Central memory CD8-positive, alpha-beta T cell (primary cell): Measurements from ENCODE around the gene OCIAD1.
"Not testable (repeated sequence)": the region's sequence is repeated elsewhere in the genome, so short reads cannot be mapped to it uniquely, and the experiment has no call there.

Experiments
- ATAC-seq: fragments of 150-1000 bp; cut with Tn5 transposase; replicated peaks from 2 replicates; pipeline ENCODE4 v1.10.0; 2022; ENCODE audit warnings: mild to moderate bottlenecking, moderate FRiP score, moderate number of reproducible peaks; ENCODE audit not compliant: poor library complexity, severe bottlenecking; ENCODE audit errors: extremely low read depth
- DNase-seq, 2 donors: peaks; one replicate each; pipeline ENCODE4 v3.0.0; 2021; ENCODE audit warnings: low spot score in 2 of 2
- H3K27ac Mint-ChIP-seq: one replicate; pipeline ENCODE4 v1.8.0; 2022; ENCODE audit warnings: low read depth, mild to moderate bottlenecking, moderate library complexity, mixed read lengths
- H3K27me3 Mint-ChIP-seq: one replicate; pipeline ENCODE4 v1.8.0; 2022; ENCODE audit warnings: mixed read lengths
- H3K36me3 Mint-ChIP-seq: one replicate; pipeline ENCODE4 v1.8.0; 2022; ENCODE audit warnings: mild to moderate bottlenecking, moderate library complexity, mixed read lengths; ENCODE audit not compliant: insufficient read depth
- H3K4me1 Mint-ChIP-seq: one replicate; pipeline ENCODE4 v1.8.0; 2022; ENCODE audit warnings: mixed read lengths
- H3K4me3 Mint-ChIP-seq: one replicate; pipeline ENCODE4 v1.8.0; 2022; ENCODE audit warnings: mild to moderate bottlenecking, moderate library complexity, mixed read lengths
- H3K9me3 Mint-ChIP-seq: one replicate; pipeline ENCODE4 v1.8.0; 2022; ENCODE audit warnings: mixed read lengths

Gene OCIAD1

GRCh38 chr4:48836658-48837057 is 5.8 kb downstream of the OCIAD1 start:
- DNase-seq (no peak), ATAC-seq (no peak)
- Mint-ChIP-seq H3K4me1 (peaks cover 10% of the 10 kb centered on the region), H3K27ac (no peak overlapping the region), H3K27me3 (no peaks in the 10 kb centered on the region), H3K36me3 (peaks cover 48% of the 10 kb centered on the region), H3K4me3 (no peak overlapping the region), H3K9me3 (no peaks in the 10 kb centered on the region)

DNA sequence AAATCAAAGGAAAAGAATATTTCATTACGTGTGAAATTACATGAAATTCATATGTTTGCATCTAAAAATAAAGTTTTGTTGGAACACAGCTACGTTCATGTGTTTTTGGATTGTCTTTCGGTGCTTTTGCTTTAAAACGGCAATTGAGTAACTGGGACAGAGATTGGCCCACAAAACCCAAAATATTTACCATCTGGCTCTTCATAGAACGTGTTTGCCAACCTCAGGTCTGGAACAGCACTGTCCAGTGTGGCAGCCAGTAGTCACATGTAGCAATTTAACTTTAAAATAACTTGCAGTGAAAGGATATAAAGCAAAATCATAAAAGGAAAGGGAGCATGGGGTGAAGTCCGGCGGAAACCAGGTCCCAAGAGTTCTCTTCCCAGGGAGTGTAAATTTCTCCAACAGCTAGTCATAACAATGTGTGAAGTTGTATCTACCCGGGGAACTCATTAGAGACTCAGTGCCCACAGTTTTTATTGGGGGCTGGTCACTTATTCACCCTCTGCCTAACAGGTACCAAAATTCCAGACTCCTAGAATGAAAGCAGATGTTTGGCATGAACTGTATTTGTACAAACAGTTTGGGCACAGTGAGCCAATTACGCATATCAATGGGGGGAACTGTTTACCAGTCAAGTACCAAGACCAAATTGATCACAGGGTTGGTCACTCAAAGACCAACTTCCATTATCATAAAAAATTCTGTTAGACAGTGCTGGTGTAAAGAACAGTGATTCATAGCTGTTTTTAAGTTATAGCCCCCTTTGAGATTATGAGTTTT is 10.3 kb downstream of the OCIAD1 start:
- no peak for ATAC-seq
- DNase-seq: no peak
- H3K27me3 Mint-ChIP-seq: no peaks in the 10 kb centered on the region
- H3K4me3 Mint-ChIP-seq: no peak overlapping the region
- H3K36me3 Mint-ChIP-seq: peaks cover 44% of the 10 kb centered on the region
- H3K27ac Mint-ChIP-seq: no peak overlapping the region
- no peaks in the 10 kb centered on the region for H3K9me3 Mint-ChIP-seq
- peaks cover 14% of the 10 kb centered on the region for H3K4me1 Mint-ChIP-seq

DNA sequence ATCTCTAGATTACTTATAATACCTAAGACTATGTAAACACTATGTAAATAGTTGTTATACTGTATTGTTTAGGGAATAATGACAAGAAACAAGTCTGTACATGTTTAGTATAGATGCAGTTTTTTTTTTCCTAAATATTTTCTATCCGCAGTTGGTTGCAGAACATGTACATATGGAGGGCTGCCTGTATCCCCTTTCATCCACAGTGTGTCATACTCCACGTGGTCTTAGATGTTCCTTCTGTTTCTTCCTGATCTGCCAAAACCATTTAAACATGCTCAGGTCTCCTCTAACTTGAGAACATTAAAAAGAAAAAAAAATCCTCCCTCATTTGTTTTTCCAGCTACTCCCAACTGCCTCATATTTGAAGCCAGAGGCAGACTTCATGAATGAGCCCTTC is 14.0 kb downstream of the OCIAD1 start:
- Mint-ChIP-seq H3K27me3 (no peaks in the 10 kb centered on the region), H3K27ac (no peak overlapping the region), H3K4me1 (peaks cover 11% of the 10 kb centered on the region), H3K36me3 (peaks cover 31% of the 10 kb centered on the region), H3K4me3 (no peak overlapping the region), H3K9me3 (no peaks in the 10 kb centered on the region)
- ATAC-seq: no peak
- DNase-seq: no peak

GRCh38 chr4:48848799-48849198 is 17.9 kb downstream of the OCIAD1 start:
- Mint-ChIP-seq H3K4me1 (peaks cover 16% of the 10 kb centered on the region), H3K36me3 (peaks cover 48% of the 10 kb centered on the region)
- H3K27me3 Mint-ChIP-seq, DNase-seq, H3K4me3 Mint-ChIP-seq, H3K27ac Mint-ChIP-seq, ATAC-seq, H3K9me3 Mint-ChIP-seq: not testable (repeated sequence)

GRCh38 chr4:48851651-48852050 is 20.8 kb downstream of the OCIAD1 start:
- no peak overlapping the region for H3K4me3 Mint-ChIP-seq
- ATAC-seq (no peak), DNase-seq (no peak)
- H3K4me1 Mint-ChIP-seq: peaks cover 5% of the 10 kb centered on the region
- H3K27ac Mint-ChIP-seq: no peak overlapping the region
- H3K36me3 Mint-ChIP-seq: peaks cover 37% of the 10 kb centered on the region
- no peaks in the 10 kb centered on the region for H3K9me3 Mint-ChIP-seq
- H3K27me3 Mint-ChIP-seq: no peaks in the 10 kb centered on the region

GRCh38 chr4:48853604-48854394 is 22.9 kb downstream of the OCIAD1 start:
- Mint-ChIP-seq H3K4me1 (peaks cover 5% of the 10 kb centered on the region), H3K27me3 (no peaks in the 10 kb centered on the region), H3K9me3 (no peaks in the 10 kb centered on the region), H3K36me3 (peaks cover 40% of the 10 kb centered on the region), H3K4me3 (no peak overlapping the region), H3K27ac (peak overlapping the region; percentile 64)
- ATAC-seq: no peak
- DNase-seq: no peak

- Mint-ChIP-seq H3K36me3 (peaks cover 38% of the 10 kb centered on the region), H3K4me3 (no peak overlapping the region), H3K27me3 (no peaks in the 10 kb centered on the region), H3K4me1 (peaks cover 5% of the 10 kb centered on the region), H3K9me3 (no peaks in the 10 kb centered on the region), H3K27ac (no peak overlapping the region)
- no peak for DNase-seq
- no peak for ATAC-seq
Observed at GRCh38 chr4:48854395-48854683, 23.5 kb downstream of the OCIAD1 start.

- no peaks in the 10 kb centered on the region for H3K9me3 Mint-ChIP-seq
- H3K27me3 Mint-ChIP-seq: no peaks in the 10 kb centered on the region
- H3K36me3 Mint-ChIP-seq: peaks cover 39% of the 10 kb centered on the region
- H3K4me1 Mint-ChIP-seq: peaks cover 5% of the 10 kb centered on the region
- H3K27ac Mint-ChIP-seq: no peak overlapping the region
- H3K4me3 Mint-ChIP-seq: no peak overlapping the region
- no peak for ATAC-seq
- no peak for DNase-seq
Observed at GRCh38 chr4:48854982-48855381, 24.1 kb downstream of the OCIAD1 start.

DNA sequence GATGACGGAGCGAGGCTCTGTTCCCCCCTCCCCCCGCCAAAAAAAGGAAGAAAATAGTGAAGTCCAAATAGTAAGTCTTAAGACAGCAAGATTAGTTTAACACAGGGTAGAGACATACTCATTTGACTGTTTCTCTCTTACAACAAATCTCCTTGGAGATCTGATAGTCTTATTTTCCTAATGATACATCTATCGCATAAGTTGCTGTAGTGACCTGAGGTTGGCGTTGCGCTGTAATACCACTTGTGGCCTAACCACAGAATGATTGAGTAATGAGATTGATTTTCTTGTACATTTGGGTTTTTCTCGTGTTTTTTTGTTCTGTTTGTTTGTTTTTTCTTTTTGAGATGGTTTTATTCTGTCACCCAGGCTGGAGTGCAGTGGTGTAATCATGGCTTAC is 27.2 kb downstream of the OCIAD1 start:
- no peak overlapping the region for H3K27ac Mint-ChIP-seq
- DNase-seq (no peak), ATAC-seq (no peak)
- H3K27me3 Mint-ChIP-seq: no peaks in the 10 kb centered on the region
- H3K4me3 Mint-ChIP-seq: no peak overlapping the region
- peaks cover 25% of the 10 kb centered on the region for H3K36me3 Mint-ChIP-seq
- H3K4me1 Mint-ChIP-seq: no peaks in the 10 kb centered on the region
- no peaks in the 10 kb centered on the region for H3K9me3 Mint-ChIP-seq

GRCh38 chr4:48862038-48862437 is 31.1 kb downstream of the OCIAD1 start:
- Mint-ChIP-seq H3K27me3 (no peaks in the 10 kb centered on the region), H3K4me3 (no peak overlapping the region), H3K36me3 (peaks cover 13% of the 10 kb centered on the region), H3K27ac (no peak overlapping the region), H3K4me1 (no peaks in the 10 kb centered on the region), H3K9me3 (peaks cover 8% of the 10 kb centered on the region)
- no peak for DNase-seq
- no peak for ATAC-seq

- Mint-ChIP-seq H3K4me3 (no peak overlapping the region), H3K4me1 (no peaks in the 10 kb centered on the region), H3K27ac (no peak overlapping the region), H3K9me3 (peaks cover 8% of the 10 kb centered on the region), H3K36me3 (peaks cover 11% of the 10 kb centered on the region), H3K27me3 (no peaks in the 10 kb centered on the region)
- DNase-seq: no peak
- no peak for ATAC-seq
Observed at GRCh38 chr4:48862661-48863060, 31.8 kb downstream of the OCIAD1 start.

- no peaks in the 10 kb centered on the region for H3K27me3 Mint-ChIP-seq
- peaks cover 8% of the 10 kb centered on the region for H3K9me3 Mint-ChIP-seq
- no peak for ATAC-seq
- no peak for DNase-seq
- H3K36me3 Mint-ChIP-seq: peaks cover 4% of the 10 kb centered on the region
- H3K4me1 Mint-ChIP-seq: no peaks in the 10 kb centered on the region
- H3K4me3 Mint-ChIP-seq: no peak overlapping the region
- no peak overlapping the region for H3K27ac Mint-ChIP-seq
Observed at GRCh38 chr4:48863728-48864127, 32.8 kb downstream of the OCIAD1 start.

GRCh38 chr4:48864696-48865095 is 33.8 kb downstream of the OCIAD1 start:
- H3K27ac Mint-ChIP-seq, H3K4me1 Mint-ChIP-seq, DNase-seq, H3K27me3 Mint-ChIP-seq, ATAC-seq, H3K4me3 Mint-ChIP-seq, H3K36me3 Mint-ChIP-seq, H3K9me3 Mint-ChIP-seq: not testable (repeated sequence)
